NCI-H82 treated with DMSO at 0.1 percent for 48 hours (cell line): Measurements from ENCODE around the gene RGS18.
"Not testable (repeated sequence)": the region's sequence is repeated elsewhere in the genome, so short reads cannot be mapped to it uniquely, and the experiment has no call there.

Source experiments
- DNase-seq: peaks from one replicate; lab custom pipeline; 2025; ENCODE audit not compliant: unreplicated experiment; lab: John Stamatoyannopoulos, UW

RGS18 gene

GRCh38 chr1:192162376-192162775, 4.1 kb downstream of the RGS18 start:
- DNase-seq = no peak

GRCh38 chr1:192165002-192165401, 6.7 kb downstream of the RGS18 start:
- not testable (repeated sequence) for DNase-seq

GRCh38 chr1:192167011-192167410, 8.7 kb downstream of the RGS18 start:
- no peak for DNase-seq

GRCh38 chr1:192167911-192168700, 9.8 kb downstream of the RGS18 start:
- DNase-seq = no peak

GRCh38 chr1:192168964-192169363, 10.7 kb downstream of the RGS18 start:
- no peak for DNase-seq

- no peak for DNase-seq
These were observed 12.1 kb downstream of the RGS18 start for GRCh38 chr1:192170196-192170984.

GRCh38 chr1:192171123-192171522, 12.9 kb downstream of the RGS18 start:
- DNase-seq = no peak

GRCh38 chr1:192175971-192176370, 17.7 kb downstream of the RGS18 start:
- DNase-seq = no peak

- no peak for DNase-seq
These were observed 25.5 kb downstream of the RGS18 start for GRCh38 chr1:192183788-192184187.

GRCh38 chr1:192186197-192186596, 27.9 kb downstream of the RGS18 start:
- DNase-seq = no peak

- DNase-seq = no peak
These were observed 31.8 kb downstream of the RGS18 start for GRCh38 chr1:192190066-192190465.

- no peak for DNase-seq
These were observed 43.0 kb downstream of the RGS18 start for GRCh38 chr1:192201303-192201702.

GRCh38 chr1:192224396-192224795, 66.1 kb downstream of the RGS18 start:
- no peak for DNase-seq

GRCh38 chr1:192224846-192225245, 66.6 kb downstream of the RGS18 start:
- DNase-seq = no peak

GRCh38 chr1:192225266-192225665, 67.0 kb downstream of the RGS18 start:
- no peak for DNase-seq

- no peak for DNase-seq
These were observed 67.4 kb downstream of the RGS18 start for GRCh38 chr1:192225703-192226102.

- DNase-seq = no peak
These were observed 69.1 kb downstream of the RGS18 start for GRCh38 chr1:192227330-192227729.

GRCh38 chr1:192227980-192228379, 69.7 kb downstream of the RGS18 start:
- DNase-seq = not testable (repeated sequence)

GRCh38 chr1:192232817-192233417, 74.7 kb downstream of the RGS18 start:
- no peak for DNase-seq

GRCh38 chr1:192235127-192235526, 76.9 kb downstream of the RGS18 start:
- DNase-seq = no peak
